GM19328 (cell line): ENCODE data around the gene CRYGN.

Source experiments
- ATAC-seq: cut with Tn5 transposase; IDR thresholded peaks from one replicate; pipeline ENCODE4 v1.9.1; 2021; ENCODE audit warnings: mild to moderate bottlenecking, moderate library complexity; ENCODE audit not compliant: unreplicated experiment

Gene CRYGN

GRCh38 chr7:151427705-151428377, 12.1 kb downstream of the CRYGN start:
- ATAC-seq, result no peak

GRCh38 chr7:151426904-151427704, 12.8 kb downstream of the CRYGN start:
- ATAC-seq, result no peak

GRCh38 chr7:151426441-151426903, 13.5 kb downstream of the CRYGN start:
- ATAC-seq, result no peak

- ATAC-seq, result no peak
Measured at GRCh38 chr7:151425670-151426440, 14.1 kb downstream of the CRYGN start.

- no peak for ATAC-seq
Measured at GRCh38 chr7:151424799-151425198, 15.1 kb downstream of the CRYGN start.

GRCh38 chr7:151423936-151424335, 16.0 kb downstream of the CRYGN start:
- no peak for ATAC-seq

GRCh38 chr7:151423226-151423625, 16.7 kb downstream of the CRYGN start:
- ATAC-seq, result no peak

GRCh38 chr7:151422212-151422611, 17.7 kb downstream of the CRYGN start:
- ATAC-seq, result no peak

- no peak for ATAC-seq
Measured at GRCh38 chr7:151420144-151420543, 19.8 kb downstream of the CRYGN start.

- ATAC-seq, result no peak
Measured at GRCh38 chr7:151416941-151417315, 23.0 kb downstream of the CRYGN start.

GRCh38 chr7:151416112-151416940, 23.6 kb downstream of the CRYGN start:
- no peak for ATAC-seq

- no peak for ATAC-seq
Measured at GRCh38 chr7:151415375-151416105, 24.4 kb downstream of the CRYGN start.

- no peak for ATAC-seq
Measured at GRCh38 chr7:151413241-151413640, 26.7 kb downstream of the CRYGN start.

GRCh38 chr7:151412318-151412717, 27.6 kb downstream of the CRYGN start:
- ATAC-seq, result no peak

- no peak for ATAC-seq
Measured at GRCh38 chr7:151411551-151411950, 28.4 kb downstream of the CRYGN start.

GRCh38 chr7:151410405-151411390, 29.2 kb downstream of the CRYGN start:
- ATAC-seq, result no peak

- ATAC-seq, result no peak
Measured at GRCh38 chr7:151409667-151410404, 30.1 kb downstream of the CRYGN start, which contains the start of gene WDR86. WDR86 (minus strand) TSS chr7:151410038; CDS start chr7:151409589, 449 bp downstream.
